ENCODE data around the gene ENDOG. TPM values are rescaled to one million over a fixed set of nuclear protein-coding genes. Genes with fewer than 3 reads are reported as not detected.

ENDOG gene
- total and polyA plus RNA-seq, 3 donors from 2014 or later, result 28.9 to 33.9 (median 30.4) TPM

- DNase-seq, result no peak
- Histone ChIP-seq H3K27ac (no peak overlapping the region), H3K9me3 (no peaks in the 10 kb centered on the region), H3K4me3 (no peak overlapping the region), H3K4me1 (peaks cover 4% of the 10 kb centered on the region), H3K27me3 (no peaks in the 10 kb centered on the region), H3K36me3 (ENCODE audit: low read depth, missing control alignments) (no peaks in the 10 kb centered on the region)
- TF ChIP-seq CTCF (IDR thresholded peaks at IDR 0.05) (no peak), POLR2A (IDR thresholded peaks at IDR 0.05) (no peak)
- intact Hi-C loops (cut with DNase I; ENCODE audit: low total_unique reads), result no loop called here
- 88 to 92% methylated on average over 1 of the region's 1 CpG for WGBS, 2 donors
These were observed 35.6 kb upstream of the ENDOG start for GRCh38 chr9:128782669-128783068.

GRCh38 chr9:128785427-128785826 lies 32.9 kb upstream of the ENDOG start:
- no peak overlapping the region for H3K4me3 ChIP-seq
- 90 to 92% methylated on average over 6 of the region's 6 CpGs for WGBS, 2 donors
- H3K4me1 ChIP-seq, result peaks cover 11% of the 10 kb centered on the region
- H3K9me3 ChIP-seq, result no peaks in the 10 kb centered on the region
- no peak overlapping the region for H3K27ac ChIP-seq
- no peaks in the 10 kb centered on the region for H3K36me3 ChIP-seq (ENCODE audit: low read depth, missing control alignments)
- TF ChIP-seq POLR2A (IDR thresholded peaks at IDR 0.05) (no peak), CTCF (IDR thresholded peaks at IDR 0.05) (no peak)
- intact Hi-C loops (cut with DNase I; ENCODE audit: low total_unique reads), result no loop called here
- no peaks in the 10 kb centered on the region for H3K27me3 ChIP-seq
- DNase-seq, result no peak

- H3K9me3 ChIP-seq, result no peaks in the 10 kb centered on the region
- intact Hi-C loops (cut with DNase I; ENCODE audit: low total_unique reads), result no loop called here
- peak; percentile 90 for DNase-seq
These were observed 31.4 kb upstream of the ENDOG start, which contains the start of gene TBC1D13 for GRCh38 chr9:128786681-128787601. Gene TBC1D13 (plus strand): TSS chr9:128787253. CDS start chr9:128787354, 101 bp downstream.

GRCh38 chr9:128787659-128788058 lies 30.6 kb upstream of the ENDOG start:
- peak; percentile 39 for DNase-seq
- WGBS, 2 donors, result 0 to 1% methylated on average over 6 to 7 of the region's 7 CpGs
- H3K27ac ChIP-seq, result peak overlapping the region in 1 of 2 donors; percentile 84
- peak overlapping the region; percentile 96 to 97 for H3K4me3 ChIP-seq
- peaks cover 11% of the 10 kb centered on the region for H3K4me1 ChIP-seq
- H3K9me3 ChIP-seq, result no peaks in the 10 kb centered on the region
- H3K27me3 ChIP-seq, result no peaks in the 10 kb centered on the region
- intact Hi-C loops (cut with DNase I; ENCODE audit: low total_unique reads), result no loop called here
- TF ChIP-seq POLR2A (IDR thresholded peaks at IDR 0.05), result no peak
- no peak for TF ChIP-seq CTCF (IDR thresholded peaks at IDR 0.05)
- no peaks in the 10 kb centered on the region for H3K36me3 ChIP-seq (ENCODE audit: low read depth, missing control alignments)

More at GRCh38 chr9:128786681-128787601, 31.4 kb upstream of the ENDOG start, which contains the start of gene TBC1D13:
- no peaks in the 10 kb centered on the region for H3K27me3 ChIP-seq
- WGBS, 2 donors, result 4 to 24% methylated on average over 9 to 64 of the region's 64 CpGs
- peak within 1 kb of the TSS; percentile 96 to 97 for H3K4me3 ChIP-seq
- H3K4me1 ChIP-seq, result peaks cover 11% of the 10 kb centered on the region
- peak within 1 kb of the TSS; percentile 64 to 84 for H3K27ac ChIP-seq
- no peaks in the 10 kb centered on the region for H3K36me3 ChIP-seq (ENCODE audit: low read depth, missing control alignments)
- no peak for TF ChIP-seq POLR2A (IDR thresholded peaks at IDR 0.05)
- TF ChIP-seq CTCF (IDR thresholded peaks at IDR 0.05), result no peak

Measured in testis (tissue), 3 donors.